Measurements from ENCODE around the gene YEATS2. TPM values are rescaled to one million over a fixed set of nuclear protein-coding genes. Genes with fewer than 3 reads are reported as not detected.
"Not testable (repeated sequence)": the region's sequence is repeated elsewhere in the genome, so short reads cannot be mapped to it uniquely, and the experiment has no call there.

Gene YEATS2
- total RNA-seq, 1 donor from 2014 or later = 44.5 TPM

DNA sequence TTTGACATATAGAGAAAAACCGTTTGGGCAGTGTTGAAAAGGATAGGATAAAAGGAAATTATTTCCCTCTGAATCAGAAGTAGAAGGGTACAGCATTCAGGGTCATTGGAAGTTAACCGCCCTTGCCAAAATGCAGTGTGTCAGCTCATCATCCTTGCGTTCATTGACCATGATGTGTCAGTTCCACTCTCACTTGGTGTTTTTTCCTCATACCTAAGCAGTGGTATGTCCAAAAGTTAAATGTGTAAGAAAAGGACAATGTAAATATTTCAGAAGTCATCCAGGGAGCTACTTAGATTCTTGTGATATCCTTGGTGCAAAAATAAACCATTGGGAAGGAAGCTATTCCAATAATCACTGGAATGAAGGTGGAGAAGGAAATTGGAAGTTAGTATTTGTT lies 77.0 kb downstream of the YEATS2 start:
- intact Hi-C loops (cut with micrococcal nuclease) = no loop called here

DNA sequence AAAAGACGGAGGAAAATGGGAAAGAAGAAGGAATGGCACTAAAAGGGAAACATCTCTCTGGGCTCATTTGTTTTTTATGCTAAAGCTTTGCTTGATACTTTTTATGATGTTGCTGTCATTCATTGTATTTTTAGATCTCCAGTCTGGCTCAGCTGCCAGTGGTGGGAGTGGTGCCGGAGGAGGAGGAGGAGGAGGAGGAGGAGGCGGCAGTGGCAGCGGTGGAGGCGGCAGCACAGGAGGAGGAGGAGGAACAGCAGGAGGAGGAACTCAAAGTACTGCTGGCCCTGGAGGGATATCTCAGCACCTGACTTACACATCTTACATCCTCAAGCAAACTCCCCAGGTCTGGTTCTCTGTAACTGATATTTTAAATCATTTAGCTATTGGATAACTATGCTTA lies 78.2 kb downstream of the YEATS2 start:
- intact Hi-C loops (cut with micrococcal nuclease) = no loop called here

DNA sequence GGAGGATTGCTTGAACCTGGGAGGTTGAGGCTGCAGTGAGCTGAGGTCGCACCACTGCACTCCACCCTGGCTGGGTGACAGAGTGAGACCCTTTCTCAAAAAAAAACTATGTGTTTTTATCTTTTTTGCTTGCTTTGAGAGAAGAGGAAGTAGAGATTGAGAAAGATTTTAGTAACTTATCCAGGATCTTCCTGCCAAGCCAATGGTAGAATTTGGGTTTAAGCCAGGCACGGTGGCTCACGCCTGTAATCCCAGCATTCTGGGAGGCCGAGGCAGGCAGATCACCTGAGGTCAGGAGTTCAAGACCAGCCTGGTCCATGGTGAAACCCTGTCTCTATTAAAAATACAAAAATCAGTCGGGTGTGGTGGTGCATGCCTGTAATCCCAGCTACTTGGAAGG lies 78.9 kb downstream of the YEATS2 start:
- intact Hi-C loops (cut with micrococcal nuclease) = not testable (repeated sequence)

DNA sequence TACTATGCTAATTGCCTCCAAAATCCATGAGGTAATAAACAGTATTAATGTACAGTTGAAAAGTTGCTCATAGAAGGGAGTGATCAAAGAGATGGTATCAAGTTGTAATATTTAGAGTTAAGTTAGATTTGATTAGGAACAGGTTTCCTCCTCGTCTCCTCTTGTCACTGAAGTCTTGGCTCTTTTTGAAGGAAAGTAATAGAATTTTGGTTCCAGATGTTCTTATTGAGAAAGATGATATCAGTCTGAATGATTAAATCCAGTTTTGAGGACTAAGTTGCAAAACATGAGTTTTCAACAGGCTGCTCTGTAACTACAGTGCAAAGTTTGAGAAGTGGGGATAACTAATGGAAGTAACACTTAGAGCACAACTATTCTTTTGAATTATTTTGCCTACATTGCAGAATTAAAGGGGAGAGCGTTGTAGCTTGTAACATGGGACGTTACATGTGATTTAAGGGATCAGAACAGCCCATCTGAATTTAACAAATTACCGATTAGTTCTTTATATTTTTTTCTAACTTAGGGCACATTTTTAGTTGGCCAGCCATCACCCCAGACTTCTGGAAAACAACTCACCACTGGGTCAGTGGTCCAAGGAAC lies 79.5 kb downstream of the YEATS2 start:
- intact Hi-C loops (cut with micrococcal nuclease) = no loop called here

DNA sequence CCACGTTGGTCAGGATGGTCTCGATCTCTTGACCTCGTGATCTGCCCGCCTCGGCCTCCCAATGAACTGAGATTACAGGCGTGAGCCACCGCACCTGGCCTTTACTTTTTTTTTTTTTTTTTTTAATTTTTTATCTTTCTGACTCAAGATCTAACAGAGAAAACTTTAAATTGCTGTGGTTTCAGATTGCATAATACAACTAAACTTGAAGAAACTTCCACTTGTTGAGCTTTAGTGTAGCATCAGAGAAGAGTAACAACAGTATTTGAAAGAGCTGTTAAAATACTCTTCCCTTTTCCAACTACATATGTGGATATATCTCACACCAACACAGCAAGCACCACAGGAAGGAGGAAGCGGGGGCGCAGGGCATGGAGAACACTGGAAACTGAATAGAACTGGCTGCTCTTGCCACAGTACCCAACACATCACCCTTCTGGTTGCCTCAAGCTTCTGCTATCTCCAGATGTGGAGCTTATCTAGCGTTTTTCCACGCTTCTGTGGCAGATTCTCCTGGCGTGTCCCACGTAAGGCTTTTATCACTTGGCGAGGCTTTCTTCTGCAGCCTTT lies 82.4 kb downstream of the YEATS2 start:
- intact Hi-C loops (cut with micrococcal nuclease) = no loop called here

DNA sequence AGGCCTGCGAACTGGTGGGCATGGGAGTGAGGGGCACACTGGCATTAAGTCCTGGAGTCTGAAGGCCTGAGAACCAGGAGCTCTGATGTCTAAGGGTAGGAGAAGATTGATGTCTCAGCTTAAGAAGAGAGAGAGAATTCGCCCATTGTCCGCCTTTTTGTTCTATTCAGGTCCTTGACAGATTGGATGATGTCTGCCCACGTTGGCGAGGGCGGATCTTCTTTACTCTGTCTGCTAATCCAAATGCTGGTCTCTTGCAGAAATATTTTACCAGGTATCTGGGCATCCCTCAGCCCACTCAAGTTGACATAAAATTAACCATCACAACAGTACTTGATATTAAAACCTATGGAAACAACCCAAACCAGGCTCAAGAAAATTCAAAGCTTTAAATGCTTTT lies 83.6 kb downstream of the YEATS2 start:
- intact Hi-C loops (cut with micrococcal nuclease) = no loop called here

DNA sequence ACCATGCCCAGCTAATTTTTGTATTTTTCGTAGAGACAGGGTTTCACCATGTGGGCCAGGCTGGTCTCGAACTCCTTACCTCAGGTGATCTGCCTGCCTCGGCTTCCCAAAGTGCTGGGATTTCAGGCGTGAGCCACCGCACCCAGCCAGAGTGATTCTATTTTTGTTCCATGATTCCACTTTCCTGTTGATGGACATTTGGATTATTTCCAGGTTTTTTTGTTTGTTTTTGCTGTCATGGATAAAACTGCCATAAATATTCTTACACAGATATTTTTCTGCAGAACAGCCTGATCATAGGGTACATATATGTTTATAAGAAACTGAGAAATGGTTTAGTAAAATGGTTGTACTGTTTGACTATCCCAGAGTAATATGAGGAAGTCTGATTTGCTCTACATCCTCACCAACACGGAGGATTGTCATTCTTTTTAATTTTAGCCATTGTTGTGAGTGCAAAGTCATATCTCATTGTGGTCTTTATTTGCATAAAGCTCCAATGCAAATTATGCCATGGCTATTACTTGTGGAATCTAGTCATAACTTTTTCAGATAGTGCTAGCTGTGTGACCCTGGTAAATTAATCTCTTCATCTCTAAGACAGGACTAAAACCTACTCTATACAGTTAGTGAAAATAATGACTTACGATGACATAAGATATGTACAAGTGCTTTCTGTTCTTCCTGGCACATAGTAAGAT lies 85.1 kb downstream of the YEATS2 start:
- intact Hi-C loops (cut with micrococcal nuclease) = no loop called here

DNA sequence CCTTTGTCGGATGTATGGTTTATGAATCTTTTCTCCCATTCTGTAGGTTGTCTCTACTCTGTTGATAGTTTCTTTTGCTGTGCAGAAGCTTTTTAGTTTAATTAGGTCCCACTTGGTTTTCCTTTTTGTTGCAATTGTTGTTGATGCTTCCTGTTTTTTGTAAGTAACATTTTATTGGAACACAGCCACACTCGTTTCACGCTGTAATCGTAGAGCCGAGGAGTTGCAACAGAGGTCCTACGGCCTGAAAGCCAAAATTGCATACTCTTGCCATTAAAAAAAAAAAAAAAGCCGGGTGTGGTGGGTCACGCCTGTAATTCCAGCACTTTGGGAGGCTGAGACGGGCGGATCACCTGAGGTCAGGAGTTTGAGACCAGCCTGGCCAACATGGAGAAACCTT lies 86.9 kb downstream of the YEATS2 start:
- intact Hi-C loops (cut with micrococcal nuclease) = not testable (repeated sequence)

DNA sequence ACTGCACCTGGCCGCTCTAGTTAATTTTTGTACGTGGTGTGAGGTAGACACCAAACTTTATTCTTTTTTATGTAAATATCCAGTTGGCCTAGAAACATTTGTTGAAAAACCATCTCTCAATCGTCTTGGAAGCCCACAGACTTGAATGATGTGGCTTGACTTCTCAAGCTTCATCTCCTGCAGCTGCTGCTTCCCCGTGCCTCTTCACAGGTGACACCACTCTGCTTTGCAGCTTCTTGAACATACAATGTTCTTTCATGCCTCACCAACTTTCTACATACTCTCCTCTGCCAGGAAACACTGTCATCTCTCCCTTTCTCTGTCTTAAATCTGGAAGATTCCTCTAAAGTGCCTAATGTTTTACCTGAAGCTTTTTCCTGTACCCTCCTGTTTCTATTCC lies 92.2 kb downstream of the YEATS2 start:
- intact Hi-C loops (cut with micrococcal nuclease) = no loop called here

DNA sequence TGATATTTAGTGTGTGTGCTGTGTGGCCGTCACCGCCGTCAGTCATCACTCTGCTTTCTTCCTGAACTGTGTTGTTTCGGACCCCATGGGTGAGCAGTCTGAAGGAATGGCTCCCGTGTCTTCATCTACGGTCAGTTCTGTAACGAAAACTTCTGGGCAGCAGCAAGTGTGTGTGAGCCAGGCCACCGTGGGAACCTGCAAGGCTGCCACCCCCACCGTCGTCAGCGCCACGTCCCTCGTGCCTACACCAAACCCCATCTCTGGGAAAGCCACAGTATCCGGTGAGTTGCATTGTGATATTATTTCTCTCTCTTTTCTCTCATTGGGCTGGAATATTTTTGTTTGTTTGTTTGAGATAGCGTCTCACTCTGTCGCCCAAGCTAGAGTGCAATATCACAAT lies 93.1 kb downstream of the YEATS2 start:
- intact Hi-C loops (cut with micrococcal nuclease) = no loop called here

DNA sequence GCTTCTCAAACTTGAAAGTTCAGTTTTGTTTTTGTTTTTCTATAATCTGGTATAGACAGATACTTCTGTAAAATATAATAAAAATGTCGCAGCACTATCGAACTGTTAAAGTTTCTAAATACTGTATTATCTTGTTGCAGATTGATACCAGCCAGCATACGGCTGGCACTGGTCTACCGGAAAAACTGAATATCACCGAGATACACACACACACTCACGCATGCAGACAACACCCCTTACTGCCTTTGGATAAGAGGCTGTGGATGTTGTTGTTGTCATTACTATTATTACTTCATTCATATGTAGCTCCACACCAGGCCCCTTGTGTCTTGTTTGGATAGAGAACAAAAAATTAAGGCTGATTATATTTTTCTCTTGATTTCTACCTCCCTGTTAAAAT lies 95.4 kb downstream of the YEATS2 start:
- intact Hi-C loops (cut with micrococcal nuclease) = no loop called here

DNA sequence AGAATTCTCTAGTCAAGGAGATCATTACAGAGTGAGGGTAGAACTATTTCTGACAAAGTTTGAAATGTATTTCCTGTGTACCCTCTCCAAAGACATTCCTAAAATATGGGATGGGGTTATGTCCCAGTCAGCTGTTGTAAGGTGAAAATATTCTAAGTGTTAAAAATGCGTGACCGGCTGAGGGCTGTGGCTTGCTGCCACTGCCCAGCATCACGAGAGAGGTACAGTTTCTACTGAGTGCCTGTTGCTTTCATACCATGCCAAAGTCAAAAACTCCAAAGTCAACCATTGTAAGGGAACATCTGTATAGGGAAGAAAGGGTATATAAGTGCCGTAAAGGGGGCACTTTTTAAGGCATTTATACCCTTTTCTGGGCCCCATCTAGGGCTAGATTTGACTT lies 96.9 kb downstream of the YEATS2 start:
- intact Hi-C loops (cut with micrococcal nuclease) = no loop called here

DNA sequence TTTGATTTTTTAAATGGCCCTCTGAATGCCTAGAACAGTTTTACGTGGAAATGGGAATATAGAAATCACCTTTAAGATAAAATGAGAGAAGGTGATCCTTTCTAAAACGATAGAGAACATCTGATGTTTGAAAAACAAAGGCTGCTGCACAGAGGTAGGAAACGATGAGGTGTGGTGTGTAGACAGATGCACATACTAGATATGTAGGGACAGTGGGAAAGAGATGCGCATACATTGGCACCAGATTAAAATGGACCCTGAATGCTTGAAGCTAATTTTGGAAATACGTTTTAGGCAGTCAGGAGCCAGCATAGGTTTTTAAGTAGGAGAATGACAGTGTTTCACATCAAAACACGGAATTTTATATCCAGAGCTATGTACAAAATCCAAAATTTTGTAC lies 98.8 kb downstream of the YEATS2 start:
- intact Hi-C loops (cut with micrococcal nuclease) = no loop called here

DNA sequence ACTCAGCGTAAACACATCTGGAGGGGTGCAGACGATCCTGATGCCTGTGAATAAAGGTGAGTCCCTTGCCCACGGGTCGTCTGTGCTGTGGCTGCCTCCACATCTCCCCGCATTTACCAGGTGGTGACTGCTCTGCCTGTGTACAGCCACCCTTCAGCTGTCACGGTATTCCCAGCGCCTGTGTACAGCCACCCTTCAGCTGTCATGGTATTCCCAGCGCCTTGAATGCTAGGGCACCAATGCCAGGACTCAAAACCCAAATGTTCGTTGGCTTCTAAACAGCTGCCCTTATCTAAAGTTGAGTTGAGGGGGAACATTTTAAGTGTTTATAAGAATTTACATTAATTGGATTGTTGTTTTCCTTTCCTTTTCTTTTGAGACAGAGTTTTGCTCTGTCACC lies 100.4 kb downstream of the YEATS2 start:
- intact Hi-C loops (cut with micrococcal nuclease) = no loop called here

DNA sequence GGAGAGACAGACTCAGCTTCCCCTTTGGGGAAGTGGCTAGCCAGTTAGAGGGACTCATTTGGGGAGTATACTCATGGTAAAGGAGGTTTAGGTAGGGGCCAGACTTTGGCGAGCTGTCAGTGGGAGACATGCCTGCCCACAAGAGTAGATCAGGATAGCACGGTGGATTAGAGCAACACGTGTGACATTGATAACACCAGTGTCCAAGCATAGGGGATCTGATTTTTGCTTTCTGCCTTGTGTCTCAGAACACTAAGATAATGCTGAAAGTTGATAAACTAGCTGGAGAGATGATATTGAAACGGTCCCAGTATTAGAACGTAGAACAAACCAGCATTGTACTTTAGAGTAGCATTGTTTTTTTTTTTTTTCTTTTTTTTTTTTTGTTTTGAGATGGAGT lies 101.9 kb downstream of the YEATS2 start:
- intact Hi-C loops (cut with micrococcal nuclease) = no loop called here

DNA sequence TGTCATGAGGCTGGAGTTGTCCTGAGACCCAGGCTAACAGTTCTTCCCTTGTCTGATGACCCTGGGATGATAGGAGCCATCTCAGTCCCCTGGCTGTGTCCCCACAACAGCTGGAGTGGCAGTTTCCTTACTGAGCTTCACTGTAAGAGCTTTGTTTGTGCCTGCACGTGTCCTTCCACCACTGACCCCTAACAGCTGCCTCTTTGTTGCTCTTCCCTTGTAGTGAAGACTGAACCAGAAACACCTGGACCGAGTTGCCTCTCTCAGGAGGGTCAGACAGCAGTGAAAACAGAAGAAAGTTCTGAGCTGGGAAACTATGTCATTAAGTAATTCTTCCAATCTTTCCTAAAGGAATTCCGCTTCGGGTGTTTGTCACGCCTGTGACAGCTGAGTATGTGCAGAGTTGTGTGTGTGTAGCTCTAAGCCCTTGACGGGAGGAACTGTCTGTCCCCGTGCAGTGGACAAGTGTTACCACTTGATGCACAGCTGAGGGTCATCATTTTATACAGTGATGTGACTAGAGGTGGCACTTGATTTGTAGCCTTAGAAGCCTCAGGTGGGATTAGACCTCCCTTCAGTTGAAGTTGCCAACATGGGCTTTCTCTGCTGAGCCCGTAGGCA lies 102.8 kb downstream of the YEATS2 start:
- intact Hi-C loops (cut with micrococcal nuclease) = no loop called here

DNA sequence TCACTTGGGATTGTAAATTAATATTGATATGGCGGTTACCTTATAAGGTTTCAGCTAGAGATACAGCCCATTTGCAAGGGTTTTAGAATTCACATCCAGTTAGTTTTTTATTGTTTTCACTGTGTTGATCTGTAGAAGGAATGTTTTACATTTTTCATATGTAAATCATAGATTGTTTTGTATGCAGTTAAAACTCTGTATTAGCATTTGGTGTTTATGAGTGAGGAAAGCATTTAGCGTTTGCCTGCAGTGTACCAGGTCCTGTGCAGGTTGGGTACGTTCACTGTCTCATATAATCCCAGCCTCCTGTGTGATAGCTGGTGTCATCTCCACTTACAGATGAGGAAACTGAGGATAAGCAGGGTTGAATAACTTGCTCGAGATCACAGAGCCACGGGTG lies 104.0 kb downstream of the YEATS2 start:
- intact Hi-C loops (cut with micrococcal nuclease) = no loop called here

DNA sequence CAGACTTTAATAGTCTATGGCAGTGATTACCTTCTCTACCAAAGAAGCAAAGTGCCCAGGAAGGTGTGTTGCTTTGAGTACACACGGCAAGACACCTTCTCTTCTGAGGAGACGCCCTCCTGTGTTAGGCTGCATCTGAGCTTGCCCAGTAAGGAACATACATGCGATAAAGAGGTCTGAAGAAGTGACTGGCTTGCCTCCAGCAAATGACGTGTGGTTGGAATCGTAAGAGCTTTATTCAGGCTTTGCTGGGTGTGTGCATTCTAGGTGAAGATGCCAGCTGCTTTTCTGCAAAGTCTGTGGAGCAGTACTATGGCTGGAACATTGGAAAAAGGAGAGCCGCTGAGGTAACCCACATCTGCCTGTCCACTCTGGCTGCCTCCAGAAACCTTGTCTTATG lies 105.4 kb downstream of the YEATS2 start:
- intact Hi-C loops (cut with micrococcal nuclease) = no loop called here

DNA sequence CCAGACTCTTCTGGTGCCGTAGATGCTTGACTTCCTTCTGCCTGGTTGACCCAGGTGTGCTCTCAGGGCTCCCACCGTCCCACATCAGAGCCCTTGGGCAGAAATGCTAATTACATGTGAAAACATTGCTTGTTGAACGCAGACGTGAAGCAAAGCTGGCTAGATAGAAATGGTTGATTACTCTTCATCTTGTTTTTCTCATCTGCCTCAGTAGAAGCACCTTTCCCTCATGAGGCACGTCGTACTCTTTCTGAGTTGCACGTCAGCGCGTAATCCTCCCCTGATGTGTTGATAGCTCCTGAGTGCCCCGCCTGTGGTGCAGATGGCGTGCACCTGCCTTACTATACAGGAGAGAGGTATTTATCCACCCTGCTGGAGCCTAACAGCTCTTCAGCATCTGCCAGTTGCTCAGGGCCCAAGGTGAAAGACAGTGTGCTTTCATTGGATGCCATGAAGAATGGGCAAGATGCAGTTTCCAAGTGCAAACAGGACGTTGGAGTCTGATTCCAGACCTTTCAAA lies 109.7 kb downstream of the YEATS2 start:
- intact Hi-C loops (cut with micrococcal nuclease) = no loop called here

DNA sequence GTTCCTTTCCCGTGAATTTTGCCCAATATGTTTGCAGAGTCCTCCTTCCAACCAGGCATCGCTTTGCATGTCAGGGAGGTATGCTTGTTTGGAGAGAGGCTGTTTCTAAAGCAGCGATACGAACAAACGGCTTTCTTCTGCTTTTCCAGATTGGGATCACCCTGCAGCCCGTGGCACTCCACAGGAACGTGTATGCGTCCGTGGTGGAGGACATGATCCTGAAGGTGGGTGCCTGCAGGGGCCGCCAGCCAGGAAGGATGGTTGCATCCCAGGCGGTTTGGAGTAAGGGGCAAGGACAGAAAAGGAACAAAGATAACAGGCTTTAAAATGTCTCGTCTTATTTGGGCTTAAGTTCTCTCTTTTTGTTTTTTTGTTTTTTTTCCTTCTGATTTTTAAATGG lies 110.3 kb downstream of the YEATS2 start:
- intact Hi-C loops (cut with micrococcal nuclease) = no loop called here

DNA sequence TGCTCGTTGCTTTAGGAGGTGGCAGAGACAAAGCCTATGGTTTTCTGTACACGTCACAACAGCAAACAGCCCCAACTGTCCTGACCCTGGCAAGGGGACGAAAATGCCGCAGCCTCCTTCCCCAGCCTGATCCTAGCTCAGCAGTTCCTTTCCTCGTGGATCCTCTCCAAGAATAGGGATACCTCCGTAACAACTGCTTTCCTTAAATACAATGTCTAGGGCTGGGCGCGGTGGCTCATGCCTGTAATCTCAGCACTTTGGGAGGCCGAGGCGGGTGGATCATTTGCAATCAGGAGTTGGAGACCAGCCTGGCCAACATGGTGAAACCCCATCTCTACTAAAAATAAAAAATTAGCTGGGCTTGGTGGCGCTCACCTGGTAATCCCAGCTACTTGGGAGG lies 110.8 kb downstream of the YEATS2 start:
- intact Hi-C loops (cut with micrococcal nuclease) = no loop called here

DNA sequence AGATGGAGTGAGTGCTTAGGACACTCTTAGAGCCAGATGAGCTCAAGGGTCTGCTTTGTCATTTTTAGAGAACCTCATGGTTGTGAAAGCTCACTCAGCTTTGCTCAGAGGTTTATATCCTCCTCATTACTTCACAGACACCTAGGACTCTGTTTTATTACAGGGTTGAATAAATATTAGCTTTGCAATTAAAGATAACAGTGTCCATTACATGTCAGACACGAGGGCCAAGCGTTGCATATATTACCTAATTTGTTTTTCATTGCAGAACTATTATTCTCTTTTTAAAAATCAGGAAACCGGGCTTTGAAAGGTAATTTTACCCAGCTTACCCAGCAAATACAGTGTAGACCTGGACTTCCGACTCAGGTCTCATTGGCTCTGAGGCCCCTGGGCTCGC lies 111.7 kb downstream of the YEATS2 start:
- intact Hi-C loops (cut with micrococcal nuclease) = no loop called here

All from T-helper 1 cell treated with Interleukin-12 subunit alpha and Interleukin-12 subunit beta and Interleukin-4 antibody, amounts not matched to agents 30 ng/mL and 1 ng/mL, for 36 hours (primary cell).